Caco-2 (cell line): ENCODE results near the gene LINS1. TPM values are rescaled to one million over a fixed set of nuclear protein-coding genes. Genes with fewer than 3 reads are reported as not detected.

Experiments
- BruUV-seq: library from RNA; stranded (reverse); fragments of 400-500 nt; replicated peaks from 2 replicates; lab custom pipeline; 2021; lab: Mats Ljungman, UMichigan
- CTCF ChIA-PET: fragments of 300-600 bp; sonication (Branson Sonifier 250); formaldehyde crosslinking; loops from one replicate; lab custom pipeline; 2022; ENCODE audit warnings: antibody characterized with exemption; lab: Charles Lee
- POLR2A ChIA-PET: fragments of 300-600 bp; sonication (Branson Sonifier 250); formaldehyde crosslinking; loops from one replicate; lab custom pipeline; 2022; ENCODE audit warnings: antibody characterized with exemption; lab: Charles Lee
- DNase-seq, 2 experiments: peaks; one replicate each; pipeline versions ENCODE4 v3.0.0 to v3.0.0-alpha.2; 2020 to 2022
- H3K27me3 ChIP-seq: replicated peaks from 2 replicates; pipeline ENCODE4 v1.6.0; 2011; ENCODE audit warnings: low read length; ENCODE audit not compliant: control insufficient read depth, insufficient read depth
- H3K36me3 ChIP-seq: 2 replicates; pipeline ENCODE4 v1.5.1; 2011; ENCODE audit warnings: low read length; ENCODE audit not compliant: control insufficient read depth, insufficient read depth
- H3K4me1 ChIP-seq: fragments of 250-450 bp; sonication (Bioruptor Pico); 2 replicates; pipeline ENCODE4 v1.5.1; 2020; ENCODE audit warnings: mild to moderate bottlenecking
- H3K4me3 ChIP-seq: 2 replicates; pipeline ENCODE4 v1.5.1; 2011; ENCODE audit warnings: low read depth, mild to moderate bottlenecking, control low read depth, low read length
- H3K9me3 ChIP-seq: fragments of 250-450 bp; sonication (Bioruptor Pico); 2 replicates; pipeline ENCODE4 v1.5.1; 2020; ENCODE audit warnings: mild to moderate bottlenecking, moderate library complexity
- H3K27ac Mint-ChIP-seq: one replicate; pipeline ENCODE4 v1.8.0; 2022; ENCODE audit warnings: mixed read lengths; ENCODE audit not compliant: unreplicated experiment
- H3K27me3 Mint-ChIP-seq: one replicate; pipeline ENCODE4 v1.8.0; 2022; ENCODE audit warnings: mixed read lengths; ENCODE audit not compliant: insufficient read depth, unreplicated experiment
- H3K36me3 Mint-ChIP-seq: one replicate; pipeline ENCODE4 v1.8.0; 2022; ENCODE audit warnings: mild to moderate bottlenecking, mixed read lengths; ENCODE audit not compliant: insufficient read depth, unreplicated experiment
- H3K4me1 Mint-ChIP-seq: one replicate; pipeline ENCODE4 v1.8.0; 2022; ENCODE audit warnings: low read depth, mixed read lengths; ENCODE audit not compliant: unreplicated experiment
- H3K4me3 Mint-ChIP-seq: one replicate; pipeline ENCODE4 v1.8.0; 2022; ENCODE audit warnings: mild to moderate bottlenecking, moderate library complexity, mixed read lengths; ENCODE audit not compliant: unreplicated experiment
- H3K9me3 Mint-ChIP-seq: one replicate; pipeline ENCODE4 v1.8.0; 2022; ENCODE audit warnings: mixed read lengths; ENCODE audit not compliant: unreplicated experiment
- CTCF ChIP-seq, 2 experiments: fragments of 200-600 bp in 1 of 2; IDR thresholded peaks; 1 replicate in 1 of 2; 2 replicates in 1 of 2; pipeline versions ENCODE4 v1.5.1 to v1.8.0; 2011 to 2022; ENCODE audit warnings: antibody characterized with exemption in 1 of 2, control low read depth in 1 of 2, inconsistent platforms in 1 of 2, low read depth in 1 of 2, low read length in 1 of 2, mild to moderate bottlenecking in 1 of 2, moderate library complexity in 1 of 2; ENCODE audit not compliant: insufficient read depth in 1 of 2, severe bottlenecking in 1 of 2, unreplicated experiment in 1 of 2
- intact Hi-C: fragments of 100-400 bp; cut with micrococcal nuclease; formaldehyde crosslinking; loops from one replicate; pipeline ENCODE4 v1.10.0; 2022; ENCODE audit not compliant: unreplicated experiment
- total RNA-seq: library from RNA; stranded (reverse); gene quantifications from 2 replicates; pipeline ENCODE4 v1.2.3, GENCODE V29; 2022

LINS1 gene
- total RNA-seq, 1 experiment from 2014 or later, result 11.0 TPM

- DNase-seq, result no peak
- CTCF ChIA-PET, result no interaction called here
- peaks cover 10% of the 10 kb centered on the region for H3K9me3 Mint-ChIP-seq
Observed at GRCh38 chr15:100537331-100537730, 64.7 kb downstream of the LINS1 start.

DNA sequence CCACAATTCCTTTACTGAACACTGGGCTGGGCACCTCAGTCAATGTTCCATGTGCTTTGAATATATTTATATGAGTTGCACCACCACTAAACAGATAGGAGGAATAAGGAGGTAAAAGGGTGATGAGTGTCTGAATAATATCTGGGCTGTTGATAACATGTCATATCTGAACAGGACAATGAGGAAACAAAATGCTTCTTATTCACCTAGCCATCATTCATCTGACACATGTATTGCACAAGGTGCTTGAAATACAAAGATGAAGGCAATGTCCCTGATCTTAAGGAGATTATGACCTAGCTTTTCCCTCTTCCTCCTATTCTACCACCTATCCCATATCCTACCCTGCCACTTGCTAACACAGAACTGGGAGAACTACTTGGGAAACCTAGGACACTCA lies 65.3 kb downstream of the LINS1 start:
- ChIA-PET POLR2A (no interaction called here), CTCF (no interaction called here)
- H3K9me3 Mint-ChIP-seq, result peaks cover 10% of the 10 kb centered on the region
- H3K4me3 Mint-ChIP-seq, result no peak overlapping the region
- Histone ChIP-seq H3K9me3 (no peaks in the 10 kb centered on the region), H3K27me3 (no peaks in the 10 kb centered on the region), H3K36me3 (no peaks in the 10 kb centered on the region), H3K4me3 (no peak overlapping the region), H3K4me1 (no peaks in the 10 kb centered on the region)
- H3K27me3 Mint-ChIP-seq, result peaks cover 19% of the 10 kb centered on the region
- TF ChIP-seq CTCF (IDR thresholded peaks at IDR 0.05; ENCODE audit: insufficient read depth in 1 of 2, low read depth in 1 of 2, low read length in 1 of 2, severe bottlenecking in 1 of 2, unreplicated experiment in 1 of 2), result no peak
- intact Hi-C loops, result no loop called here
- BruUV-seq, result no TSS peak
- no peak for DNase-seq
- H3K4me1 Mint-ChIP-seq, result no peaks in the 10 kb centered on the region
- no peak overlapping the region for H3K27ac Mint-ChIP-seq
- H3K36me3 Mint-ChIP-seq, result peaks cover 5% of the 10 kb centered on the region

More at GRCh38 chr15:100537331-100537730, 64.7 kb downstream of the LINS1 start:
- no TSS peak for BruUV-seq
- POLR2A ChIA-PET, result no interaction called here
- Histone ChIP-seq H3K36me3 (no peaks in the 10 kb centered on the region), H3K27me3 (no peaks in the 10 kb centered on the region), H3K4me3 (no peak overlapping the region), H3K4me1 (no peaks in the 10 kb centered on the region), H3K9me3 (no peaks in the 10 kb centered on the region)
- Mint-ChIP-seq H3K27me3 (peaks cover 16% of the 10 kb centered on the region), H3K4me1 (no peaks in the 10 kb centered on the region), H3K27ac (no peak overlapping the region), H3K4me3 (no peak overlapping the region), H3K36me3 (peaks cover 5% of the 10 kb centered on the region)
- intact Hi-C loops, result no loop called here
- no peak for TF ChIP-seq CTCF (IDR thresholded peaks at IDR 0.05; ENCODE audit: insufficient read depth in 1 of 2, low read depth in 1 of 2, low read length in 1 of 2, severe bottlenecking in 1 of 2, unreplicated experiment in 1 of 2)

DNA sequence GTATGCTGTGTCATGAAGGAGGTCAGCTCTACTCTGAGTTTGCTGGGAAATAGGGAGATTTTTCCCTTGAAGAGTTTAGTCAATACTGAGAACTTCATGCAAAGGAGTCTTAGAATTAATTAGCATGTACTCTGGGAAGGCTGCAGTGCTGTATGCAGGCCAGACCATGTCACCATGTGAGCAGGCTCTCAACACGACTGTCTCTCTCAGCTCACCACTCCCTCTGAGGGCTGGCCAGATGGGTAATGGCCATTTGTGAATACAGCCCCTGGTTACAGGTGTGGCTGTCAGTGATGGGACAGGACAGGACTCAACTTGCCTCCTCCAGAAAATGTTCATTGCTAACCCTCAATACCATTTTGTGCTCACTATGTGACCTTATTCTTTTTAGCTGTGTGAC lies 68.1 kb downstream of the LINS1 start:
- no TSS peak for BruUV-seq
- no peak for TF ChIP-seq CTCF (IDR thresholded peaks at IDR 0.05; ENCODE audit: insufficient read depth in 1 of 2, low read depth in 1 of 2, low read length in 1 of 2, severe bottlenecking in 1 of 2, unreplicated experiment in 1 of 2)
- H3K4me3 Mint-ChIP-seq, result no peak overlapping the region
- CTCF ChIA-PET, result no interaction called here
- H3K9me3 ChIP-seq, result no peaks in the 10 kb centered on the region
- H3K4me3 ChIP-seq, result no peak overlapping the region
- peaks cover 1% of the 10 kb centered on the region for H3K9me3 Mint-ChIP-seq
- POLR2A ChIA-PET, result no interaction called here
- no peak for DNase-seq
- H3K36me3 Mint-ChIP-seq, result no peaks in the 10 kb centered on the region
- no peaks in the 10 kb centered on the region; the same call in 1 of the 2 replicates for H3K27me3 ChIP-seq
- H3K4me1 Mint-ChIP-seq, result no peaks in the 10 kb centered on the region
- peaks cover 26% of the 10 kb centered on the region for H3K27me3 Mint-ChIP-seq
- no peaks in the 10 kb centered on the region for H3K36me3 ChIP-seq
- H3K4me1 ChIP-seq, result no peaks in the 10 kb centered on the region
- intact Hi-C loops, result no loop called here
- no peak overlapping the region for H3K27ac Mint-ChIP-seq
